GM12891 (cell line): Measurements from ENCODE around the gene ZCCHC7.
"Not testable (repeated sequence)": the region's sequence is repeated elsewhere in the genome, so short reads cannot be mapped to it uniquely, and the experiment has no call there.

ENCODE experiments used
- DNase-seq: peaks from one replicate; pipeline ENCODE4 v3.0.0; 2011; ENCODE audit warnings: low spot score; ENCODE audit not compliant: insufficient read length
- FAIRE-seq: peaks from 2 replicates; lab custom pipeline; 2011; peaks lifted over from hg19 to GRCh38; lab: Jason Lieb, UNC
- PAX5 ChIP-seq: IDR thresholded peaks from 2 replicates; pipeline ENCODE4 v1.6.1; 2011; ENCODE audit warnings: low read length, moderate library complexity, mild to moderate bottlenecking; ENCODE audit not compliant: insufficient read depth, severe bottlenecking
- POLR2A ChIP-seq: IDR thresholded peaks from 2 replicates; pipeline ENCODE4 v1.6.1; 2011; ENCODE audit warnings: low read depth, low read length, control low read depth
- POLR2AphosphoS5 ChIP-seq: IDR thresholded peaks from 2 replicates; pipeline ENCODE4 v1.6.1; 2011; ENCODE audit warnings: low read depth, low read length, control low read depth
- POU2F2 ChIP-seq: IDR thresholded peaks from 2 replicates; pipeline ENCODE4 v1.6.1; 2011; ENCODE audit warnings: low read depth, mild to moderate bottlenecking, control low read depth, low read length, moderate library complexity
- SPI1 ChIP-seq: IDR thresholded peaks from 2 replicates; pipeline ENCODE4 v1.6.1; 2011; ENCODE audit warnings: low read depth, low read length, control low read depth
- TAF1 ChIP-seq: IDR thresholded peaks from 2 replicates; pipeline ENCODE4 v1.6.1; 2011; ENCODE audit warnings: low read depth, low read length, control low read depth

The ZCCHC7 gene

GRCh38 chr9:37292896-37293295, 172.5 kb downstream of the ZCCHC7 start:
- FAIRE-seq (peak; percentile 5), DNase-seq (no peak)
- TF ChIP-seq TAF1 (no peak), PAX5 (no peak), POU2F2 (no peak), SPI1 (no peak), POLR2AphosphoS5 (no peak), POLR2A (no peak)

- DNase-seq (no peak), FAIRE-seq (peak; percentile 68)
- TF ChIP-seq POLR2A (no peak), TAF1 (no peak), PAX5 (no peak), POU2F2 (no peak), SPI1 (no peak), POLR2AphosphoS5 (no peak)
Observed at GRCh38 chr9:37293664-37294524, 173.5 kb downstream of the ZCCHC7 start.

- FAIRE-seq = no peak
- TF ChIP-seq TAF1 (no peak), PAX5 (no peak), SPI1 (no peak), POU2F2 (no peak), POLR2A (no peak), POLR2AphosphoS5 (no peak)
- no peak for DNase-seq
Observed at GRCh38 chr9:37295178-37295577, 174.8 kb downstream of the ZCCHC7 start.

- TF ChIP-seq TAF1 (no peak), SPI1 (no peak), PAX5 (no peak), POLR2A (no peak), POU2F2 (no peak), POLR2AphosphoS5 (no peak)
- DNase-seq (no peak), FAIRE-seq (peak; percentile 16)
Observed at GRCh38 chr9:37295796-37296195, 175.4 kb downstream of the ZCCHC7 start.

- no peak for FAIRE-seq
- no peak for DNase-seq
- TF ChIP-seq POLR2A (no peak), SPI1 (no peak), POLR2AphosphoS5 (no peak), PAX5 (no peak), TAF1 (no peak), POU2F2 (no peak)
Observed at GRCh38 chr9:37297592-37297991, 177.2 kb downstream of the ZCCHC7 start.

GRCh38 chr9:37300620-37301019, 180.2 kb downstream of the ZCCHC7 start:
- TF ChIP-seq TAF1 = no peak
- TF ChIP-seq PAX5 = no peak
- no peak for TF ChIP-seq SPI1
- TF ChIP-seq POLR2A = no peak
- TF ChIP-seq POU2F2 = no peak
- no peak for TF ChIP-seq POLR2AphosphoS5
- no peak for DNase-seq
- FAIRE-seq = no peak

GRCh38 chr9:37301042-37301853, 180.9 kb downstream of the ZCCHC7 start:
- TF ChIP-seq POLR2A (no peak), PAX5 (no peak), TAF1 (no peak), SPI1 (no peak), POU2F2 (no peak), POLR2AphosphoS5 (no peak)
- DNase-seq (no peak), FAIRE-seq (peak; percentile 85)

GRCh38 chr9:37301854-37302172, 181.4 kb downstream of the ZCCHC7 start:
- FAIRE-seq = no peak
- no peak for TF ChIP-seq TAF1
- no peak for TF ChIP-seq POU2F2
- TF ChIP-seq POLR2AphosphoS5 = no peak
- no peak for TF ChIP-seq SPI1
- no peak for DNase-seq

- peak; percentile 69 for FAIRE-seq
- peak; percentile 28 for DNase-seq
- TF ChIP-seq PAX5 = no peak
- no peak for TF ChIP-seq POLR2A
- 0 out of 2 replicates have a peak, but pooled peaks have one; percentile 32 for TF ChIP-seq POU2F2
- TF ChIP-seq SPI1 = peak; percentile 24; the same call in 1 of the 2 replicates
- TF ChIP-seq POLR2AphosphoS5 = no peak
- TF ChIP-seq TAF1 = no peak
Observed at GRCh38 chr9:37302277-37302676, 181.9 kb downstream of the ZCCHC7 start.

GRCh38 chr9:37303272-37303671, 182.9 kb downstream of the ZCCHC7 start:
- FAIRE-seq, DNase-seq: not testable (repeated sequence)
